CD4-positive, alpha-beta T cell treated with Interleukin-15 for 1 hour (primary cell): Measurements from ENCODE around the gene IGF1R.

Experiments
- DNase-seq: peaks from one replicate; pipeline ENCODE4 v3.0.0-alpha.2; 2020

IGF1R gene

GRCh38 chr15:98708037-98708590 lies 59.8 kb downstream of the IGF1R start:
- no peak for DNase-seq

- no peak for DNase-seq
These were observed 63.5 kb downstream of the IGF1R start for GRCh38 chr15:98711810-98712209.

GRCh38 chr15:98712845-98713584 lies 64.7 kb downstream of the IGF1R start:
- DNase-seq: no peak

- no peak for DNase-seq
These were observed 65.3 kb downstream of the IGF1R start for GRCh38 chr15:98713585-98714001.

GRCh38 chr15:98714922-98715321 lies 66.6 kb downstream of the IGF1R start:
- DNase-seq: no peak

- no peak for DNase-seq
These were observed 67.1 kb downstream of the IGF1R start for GRCh38 chr15:98715401-98715800.

DNA sequence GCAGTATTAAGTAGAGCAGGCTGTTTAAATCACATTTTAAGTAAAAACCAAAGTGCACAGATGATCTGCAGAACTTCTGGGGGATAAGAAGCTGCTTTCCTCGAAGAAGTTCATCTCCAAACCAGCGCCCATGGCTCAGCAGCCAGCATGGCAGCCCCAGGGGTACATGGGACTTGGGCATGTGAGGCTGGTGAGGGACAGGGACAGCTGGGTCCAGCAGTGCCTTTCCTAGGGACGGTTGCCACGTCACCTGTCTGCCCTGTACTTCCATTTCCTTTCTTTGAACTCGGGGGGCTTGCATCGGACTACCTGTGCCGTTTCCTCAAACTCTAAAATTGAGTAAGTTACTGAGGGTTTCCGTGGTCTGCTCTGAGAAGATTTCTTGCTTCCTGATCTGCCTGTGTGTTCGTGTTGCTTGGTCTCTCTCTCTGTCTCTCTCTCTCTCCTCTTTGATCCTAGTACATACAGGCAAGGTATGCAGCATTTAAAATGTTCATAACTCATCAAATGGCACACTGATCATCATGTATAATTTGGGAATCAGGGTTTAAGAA lies 67.6 kb downstream of the IGF1R start:
- no peak for DNase-seq

DNA sequence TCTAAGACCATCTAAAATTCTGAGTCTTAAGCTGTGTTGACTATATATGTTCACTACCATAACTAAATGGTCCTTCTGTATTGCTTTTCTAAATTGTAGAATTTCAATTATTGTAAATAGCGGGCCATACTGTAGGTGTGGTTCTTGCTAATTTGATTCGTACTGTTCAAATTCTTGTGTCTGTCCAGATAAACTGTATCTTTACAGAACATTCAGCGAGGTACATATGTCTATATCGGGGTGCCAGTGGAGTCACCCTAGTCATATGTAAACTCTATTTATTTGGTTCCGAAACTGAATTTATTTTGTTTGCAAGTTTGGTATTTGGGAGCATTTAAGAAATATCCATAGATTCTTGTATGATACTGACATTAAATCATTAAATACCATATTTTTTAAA lies 69.0 kb downstream of the IGF1R start:
- no peak for DNase-seq

DNA sequence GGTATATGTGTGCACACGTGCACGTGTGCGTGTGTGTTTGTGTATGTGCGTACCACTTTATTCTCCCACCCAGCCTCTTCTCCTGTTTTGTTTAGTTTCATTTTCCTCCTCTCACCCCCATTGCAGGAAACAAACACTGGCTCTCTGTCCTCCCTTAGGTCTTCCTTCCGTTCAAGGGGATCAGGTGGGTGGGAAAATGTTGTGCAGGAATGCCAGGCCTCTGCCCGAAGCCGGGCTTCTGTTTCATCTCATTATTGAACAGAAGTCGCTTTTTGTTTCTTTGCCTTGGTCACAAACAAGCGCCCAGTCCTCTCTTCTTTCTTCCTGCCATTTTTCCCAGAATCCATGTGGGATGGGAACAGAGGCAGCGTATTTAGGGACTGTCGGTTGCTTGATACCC lies 69.6 kb downstream of the IGF1R start:
- DNase-seq: no peak

DNA sequence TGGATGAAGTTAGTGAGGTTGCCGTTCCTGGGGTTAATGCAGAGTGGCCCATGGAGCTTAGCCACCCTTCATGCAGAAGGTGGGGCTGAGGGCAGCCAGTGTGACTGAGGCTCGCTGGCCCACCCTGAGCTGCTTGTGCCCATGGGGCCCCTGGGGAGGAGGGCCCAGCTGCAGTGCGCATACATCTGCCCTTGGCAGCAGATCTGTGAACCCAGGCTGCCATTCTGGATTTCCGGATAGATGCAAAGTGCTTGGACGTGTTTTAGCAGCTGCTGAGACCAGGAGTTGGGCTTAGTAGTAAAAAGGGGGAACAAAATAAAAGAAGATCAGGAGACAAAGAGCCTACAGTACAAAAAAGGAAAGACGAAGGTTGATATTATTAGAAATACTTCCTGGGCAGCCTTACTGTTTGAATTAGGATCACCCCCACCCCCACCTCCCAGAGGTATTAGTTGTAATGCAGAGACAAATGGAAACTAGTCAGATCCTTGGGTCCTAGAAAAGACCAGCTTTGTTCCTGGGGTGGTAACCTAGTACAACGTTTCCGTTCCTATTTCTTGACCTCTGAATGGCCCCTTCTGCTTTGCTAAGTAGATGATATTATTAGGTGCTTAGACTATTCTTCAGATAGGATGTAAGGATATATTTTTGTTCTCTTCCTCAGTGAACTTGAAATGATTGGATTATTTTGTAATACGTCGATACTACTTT lies 70.2 kb downstream of the IGF1R start:
- no peak for DNase-seq

DNA sequence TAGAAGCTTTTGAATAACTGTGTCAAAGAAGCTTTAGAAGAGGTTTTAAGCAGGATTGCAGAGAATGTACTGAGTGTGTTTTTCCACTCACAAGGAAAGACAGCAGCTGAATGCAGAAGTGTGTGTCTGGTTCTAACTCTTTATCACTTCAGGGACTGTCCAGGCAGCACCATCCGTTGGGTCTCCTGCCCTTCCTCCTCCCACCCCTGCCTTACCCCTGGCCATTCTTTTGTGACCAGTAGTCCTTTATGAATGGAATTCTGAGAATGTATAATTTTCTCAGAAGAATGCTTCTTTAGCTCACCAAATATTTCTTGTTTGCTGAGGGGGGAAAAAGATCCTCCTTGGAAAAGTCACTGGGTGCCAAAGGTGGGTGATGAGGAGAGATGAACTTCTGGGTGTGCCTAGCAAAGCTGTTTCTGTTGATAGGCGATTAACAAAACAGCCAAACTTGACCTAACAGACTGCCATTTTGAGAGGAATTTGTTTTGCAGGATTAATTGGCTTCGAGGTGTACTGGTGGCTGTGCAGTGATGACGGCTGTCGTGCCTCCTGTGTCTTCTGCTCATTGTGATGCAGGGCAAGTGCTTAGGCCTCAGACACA lies 70.9 kb downstream of the IGF1R start:
- no peak for DNase-seq

DNA sequence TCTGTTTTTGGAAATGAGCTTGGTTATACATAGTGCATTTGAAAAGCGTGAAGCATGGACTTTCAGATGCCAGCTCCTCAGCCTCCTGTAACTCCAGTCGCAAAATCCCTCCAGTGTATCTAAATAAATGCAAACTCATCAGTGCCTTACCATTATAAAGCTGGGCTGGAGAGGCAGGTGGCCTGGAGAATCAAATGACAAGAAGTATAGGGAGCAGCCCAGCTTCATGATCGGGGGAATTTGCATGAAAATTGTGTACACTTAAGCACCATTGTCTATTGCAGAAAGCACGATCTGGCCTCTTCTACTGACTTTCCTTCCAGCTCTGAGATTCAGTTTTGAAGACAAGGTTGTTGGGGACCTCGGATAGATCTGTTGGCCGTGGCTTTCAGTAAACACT lies 71.7 kb downstream of the IGF1R start:
- DNase-seq: no peak

- no peak for DNase-seq
These were observed 72.5 kb downstream of the IGF1R start for GRCh38 chr15:98720577-98721565.

DNA sequence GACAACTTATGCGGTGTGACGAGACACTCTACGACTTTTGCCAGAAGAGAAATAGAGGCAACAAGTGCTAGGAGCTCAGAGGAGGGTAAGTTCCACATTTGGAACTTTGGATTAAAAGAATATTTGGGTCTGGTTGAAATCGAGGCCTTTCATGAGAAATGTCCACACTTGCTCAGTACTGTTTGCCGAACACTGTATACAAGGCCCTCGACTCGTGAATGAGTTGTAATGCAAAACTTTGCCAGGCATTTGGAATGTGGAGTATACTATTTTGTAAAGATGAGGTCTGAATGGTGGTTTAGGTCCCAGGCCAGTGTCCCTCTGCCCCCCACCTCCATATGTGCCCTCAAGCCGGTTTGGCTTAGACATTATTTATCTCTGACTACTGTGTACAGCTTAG lies 73.9 kb downstream of the IGF1R start:
- DNase-seq: no peak

GRCh38 chr15:98722645-98723044 lies 74.3 kb downstream of the IGF1R start:
- no peak for DNase-seq

DNA sequence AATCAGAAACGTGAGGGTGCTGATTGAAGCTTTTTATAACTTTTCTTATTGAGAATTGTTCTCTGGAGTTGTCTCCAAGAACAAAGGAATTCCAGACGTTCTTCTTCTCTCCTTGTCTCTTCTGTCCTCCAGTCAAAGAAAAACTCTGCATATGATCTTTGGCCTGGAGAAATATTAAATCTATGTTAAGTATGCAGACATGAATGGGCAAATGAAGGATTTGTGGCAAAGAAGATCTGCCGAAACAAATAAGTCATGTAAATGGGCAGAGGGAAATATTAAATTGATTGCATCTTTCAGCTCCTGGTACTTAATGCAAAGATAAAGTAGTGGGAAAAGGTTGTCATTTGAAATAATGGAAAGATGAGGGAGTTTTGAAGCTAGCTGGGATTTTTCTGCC lies 74.9 kb downstream of the IGF1R start:
- DNase-seq: no peak

- no peak for DNase-seq
These were observed 75.7 kb downstream of the IGF1R start for GRCh38 chr15:98724048-98724447.

DNA sequence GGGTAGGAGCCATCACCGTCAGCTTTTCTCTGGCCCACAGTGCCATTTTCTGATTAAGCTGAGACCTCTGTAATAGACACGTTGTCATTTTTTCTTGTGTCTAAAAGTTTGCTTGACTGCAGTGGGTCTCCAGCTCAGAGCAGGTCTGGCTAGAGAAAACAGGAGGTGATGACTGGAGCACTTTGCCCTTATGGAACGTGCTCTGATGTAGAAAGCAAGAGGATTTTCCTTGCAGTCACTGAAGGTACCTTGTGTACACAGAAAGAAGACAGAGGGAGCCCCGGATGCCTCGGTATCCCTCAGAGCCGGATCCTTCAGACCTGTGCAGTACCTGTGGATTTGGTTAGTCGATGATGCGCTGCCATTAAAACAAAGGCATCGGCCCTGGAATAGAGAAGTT lies 76.2 kb downstream of the IGF1R start:
- no peak for DNase-seq

GRCh38 chr15:98725874-98726273 lies 77.5 kb downstream of the IGF1R start:
- no peak for DNase-seq

- DNase-seq: no peak
These were observed 79.0 kb downstream of the IGF1R start for GRCh38 chr15:98727115-98728040.
